ENCODE results near the gene DOCK4. TPM values are rescaled to one million over a fixed set of nuclear protein-coding genes. Genes with fewer than 3 reads are reported as not detected.

DOCK4 gene
- total and polyA plus RNA-seq, 7 donors = 3.0 to 28.5 (median 14.1) TPM

DNA sequence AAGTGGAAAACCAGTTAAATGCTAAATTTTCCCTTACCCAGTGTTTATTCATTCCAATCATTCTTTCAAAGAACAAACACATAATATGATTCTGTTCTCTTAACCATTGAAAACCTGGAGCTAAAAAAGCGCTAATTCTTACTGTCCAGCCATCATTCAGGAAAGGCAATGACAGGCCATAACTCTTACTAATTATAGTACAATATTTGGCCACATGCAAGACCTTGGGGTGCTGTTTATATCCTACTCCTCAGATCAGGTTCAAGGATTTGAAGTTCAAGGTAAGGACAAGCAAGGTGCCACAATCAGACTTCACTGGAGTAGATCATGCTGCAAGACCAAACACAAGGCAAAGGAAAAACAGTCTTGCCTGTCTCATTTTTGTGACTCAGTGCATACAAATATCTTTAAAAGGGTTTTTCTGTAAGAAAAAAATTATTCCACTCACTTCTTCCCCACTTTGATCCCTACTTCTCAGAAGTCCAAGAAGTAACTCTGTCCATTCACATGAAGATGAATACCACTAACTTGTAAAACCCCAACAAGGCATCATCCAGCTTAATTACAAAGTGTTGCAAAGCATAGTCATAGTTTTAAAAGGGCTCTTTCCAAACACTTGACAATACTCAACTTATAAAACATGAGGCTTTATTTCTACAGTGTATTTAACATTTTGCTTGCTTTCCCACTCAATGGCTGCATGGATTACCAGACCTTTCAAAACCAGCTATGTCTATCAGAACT is 153.0 kb downstream of the DOCK4 start:
- no peak overlapping the region for H3K27ac ChIP-seq
- 93 to 96% methylated on average over 1 of the region's 1 CpG for WGBS, 2 donors
- no peaks in the 10 kb centered on the region for H3K9me3 ChIP-seq
- no peaks in the 10 kb centered on the region for H3K36me3 ChIP-seq
- TF ChIP-seq POLR2A (IDR thresholded peaks at IDR 0.05) (no peak), POLR2AphosphoS5 (IDR thresholded peaks at IDR 0.05) (no peak), EP300 (IDR thresholded peaks at IDR 0.05) (no peak)
- TF ChIP-seq, protein P1, sequence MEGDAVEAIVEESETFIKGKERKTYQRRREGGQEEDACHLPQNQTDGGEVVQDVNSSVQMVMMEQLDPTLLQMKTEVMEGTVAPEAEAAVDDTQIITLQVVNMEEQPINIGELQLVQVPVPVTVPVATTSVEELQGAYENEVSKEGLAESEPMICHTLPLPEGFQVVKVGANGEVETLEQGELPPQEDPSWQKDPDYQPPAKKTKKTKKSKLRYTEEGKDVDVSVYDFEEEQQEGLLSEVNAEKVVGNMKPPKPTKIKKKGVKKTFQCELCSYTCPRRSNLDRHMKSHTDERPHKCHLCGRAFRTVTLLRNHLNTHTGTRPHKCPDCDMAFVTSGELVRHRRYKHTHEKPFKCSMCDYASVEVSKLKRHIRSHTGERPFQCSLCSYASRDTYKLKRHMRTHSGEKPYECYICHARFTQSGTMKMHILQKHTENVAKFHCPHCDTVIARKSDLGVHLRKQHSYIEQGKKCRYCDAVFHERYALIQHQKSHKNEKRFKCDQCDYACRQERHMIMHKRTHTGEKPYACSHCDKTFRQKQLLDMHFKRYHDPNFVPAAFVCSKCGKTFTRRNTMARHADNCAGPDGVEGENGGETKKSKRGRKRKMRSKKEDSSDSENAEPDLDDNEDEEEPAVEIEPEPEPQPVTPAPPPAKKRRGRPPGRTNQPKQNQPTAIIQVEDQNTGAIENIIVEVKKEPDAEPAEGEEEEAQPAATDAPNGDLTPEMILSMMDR (IDR thresholded peaks at IDR 0.05) = no peak
- DNase-seq = no peak
- intact Hi-C loops (cut with DNase I) = no loop called here
- H3K4me3 ChIP-seq = no peak overlapping the region
- H3K27me3 ChIP-seq = no peaks in the 10 kb centered on the region
- peaks cover 0 to 26% (median 9%) of the 10 kb centered on the region in 4 donors for H3K4me1 ChIP-seq

DNA sequence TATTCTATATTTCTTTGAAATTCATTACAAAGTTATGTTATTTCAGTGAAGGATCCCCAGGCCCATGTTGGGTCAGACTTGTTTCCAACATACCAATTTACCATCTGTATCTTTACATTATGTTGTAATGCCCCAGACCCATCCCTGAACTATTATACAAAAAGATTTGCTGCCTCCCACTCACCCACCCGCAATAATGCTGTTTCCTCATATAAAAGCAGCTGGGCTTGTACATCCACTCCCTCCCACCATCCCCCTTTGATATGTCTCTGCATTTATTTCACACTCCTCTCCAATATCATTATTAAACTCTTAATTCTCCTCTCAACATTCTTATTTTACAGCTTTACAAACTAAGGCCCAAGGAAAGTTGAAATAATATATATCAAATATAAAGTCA is 153.7 kb downstream of the DOCK4 start:
- intact Hi-C loops (cut with DNase I) = no loop called here
- 83 to 94% methylated on average over 1 of the region's 1 CpG for WGBS, 2 donors
- no peak for DNase-seq
- Histone ChIP-seq H3K4me1 (peaks cover 0 to 26% (median 9%) of the 10 kb centered on the region in 4 donors), H3K9me3 (peaks cover 0 to 2% (median 0%) of the 10 kb centered on the region in 4 donors), H3K27ac (no peak overlapping the region), H3K27me3 (no peaks in the 10 kb centered on the region), H3K4me3 (no peak overlapping the region), H3K36me3 (no peaks in the 10 kb centered on the region)
- TF ChIP-seq POLR2A (IDR thresholded peaks at IDR 0.05) (no peak), POLR2AphosphoS5 (IDR thresholded peaks at IDR 0.05) (no peak), EP300 (IDR thresholded peaks at IDR 0.05) (no peak)
- TF ChIP-seq, protein P1 (IDR thresholded peaks at IDR 0.05) = no peak

DNA sequence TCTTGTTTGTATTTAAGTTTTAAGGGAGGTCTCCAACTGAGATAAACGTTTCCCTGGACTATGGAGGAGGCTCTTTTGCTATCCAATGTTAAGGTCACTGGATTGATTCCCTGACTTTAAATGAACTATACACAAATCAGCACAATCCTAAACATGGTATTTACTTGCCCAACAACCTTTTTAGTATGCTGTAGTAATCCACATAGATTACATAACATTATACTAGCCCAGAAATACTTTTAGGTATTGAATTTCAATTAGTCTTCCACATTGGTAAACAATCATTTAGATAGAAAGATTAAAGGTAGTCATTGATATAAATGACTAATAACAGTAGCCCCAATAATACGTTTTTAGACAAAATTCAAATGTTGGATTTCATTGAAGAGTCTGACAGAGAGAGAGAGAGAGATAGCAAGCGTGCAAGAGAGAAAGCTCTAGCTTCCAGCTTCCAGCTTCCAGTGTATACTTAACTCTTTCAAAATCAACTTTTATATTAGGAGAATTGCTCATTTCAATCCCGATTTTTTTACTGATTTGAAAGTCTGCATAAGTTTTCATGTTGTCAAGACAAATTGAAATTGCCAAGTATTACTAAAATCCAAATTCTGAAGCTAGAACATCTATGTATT is 155.8 kb downstream of the DOCK4 start:
- no peak for DNase-seq
- Histone ChIP-seq H3K36me3 (no peaks in the 10 kb centered on the region), H3K4me3 (no peak overlapping the region), H3K27me3 (no peaks in the 10 kb centered on the region), H3K27ac (no peak overlapping the region), H3K9me3 (peaks cover 0 to 2% (median 0%) of the 10 kb centered on the region in 4 donors), H3K4me1 (peaks cover 0 to 26% (median 9%) of the 10 kb centered on the region in 4 donors)
- WGBS, 2 donors = 68% methylated on average over 4 of the region's 4 CpGs
- intact Hi-C loops (cut with DNase I) = no loop called here
- TF ChIP-seq EP300 (IDR thresholded peaks at IDR 0.05) (no peak), POLR2A (IDR thresholded peaks at IDR 0.05) (no peak), POLR2AphosphoS5 (IDR thresholded peaks at IDR 0.05) (no peak)
- TF ChIP-seq, protein P1 (IDR thresholded peaks at IDR 0.05) = no peak

DNA sequence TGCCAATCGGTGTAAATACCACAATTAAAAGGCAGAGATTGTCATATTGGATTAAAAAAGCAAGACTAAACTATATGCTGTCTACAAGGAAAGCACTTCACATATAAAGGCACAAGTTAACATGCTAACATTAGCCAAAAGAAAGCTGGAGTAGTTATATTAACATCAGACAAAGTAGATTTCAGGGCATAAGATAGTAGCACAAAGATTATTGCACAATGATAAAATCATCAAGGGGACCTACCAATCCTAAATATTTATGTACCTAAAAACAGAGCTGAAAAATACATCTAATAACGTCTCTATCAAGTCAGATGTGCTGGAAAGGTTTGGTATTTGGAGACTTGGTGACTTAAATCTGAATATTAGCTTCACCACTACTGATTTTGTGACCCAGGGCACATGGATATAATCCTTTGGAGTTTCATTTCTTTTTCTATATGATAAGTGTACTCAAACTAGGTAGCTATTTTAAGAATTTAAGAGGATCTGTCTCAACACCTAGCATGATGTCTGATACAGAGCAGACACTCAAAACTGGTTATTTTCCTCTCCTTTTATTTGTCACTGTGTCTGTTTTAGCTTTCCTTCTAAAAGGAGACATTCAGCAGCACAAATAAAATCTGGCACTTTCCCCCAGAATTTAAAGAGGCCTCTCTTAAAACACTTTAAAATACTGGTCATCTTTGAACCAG is 156.5 kb downstream of the DOCK4 start:
- no peak overlapping the region for H3K27ac ChIP-seq
- H3K4me3 ChIP-seq = no peak overlapping the region
- no peaks in the 10 kb centered on the region for H3K27me3 ChIP-seq
- H3K9me3 ChIP-seq = peaks cover 0 to 2% (median 0%) of the 10 kb centered on the region in 4 donors
- DNase-seq = no peak
- TF ChIP-seq EP300 (IDR thresholded peaks at IDR 0.05) (no peak), POLR2AphosphoS5 (IDR thresholded peaks at IDR 0.05) (no peak), POLR2A (IDR thresholded peaks at IDR 0.05) (no peak)
- TF ChIP-seq, protein P1 (IDR thresholded peaks at IDR 0.05) = no peak
- no peaks in the 10 kb centered on the region for H3K36me3 ChIP-seq
- H3K4me1 ChIP-seq = peaks cover 0 to 26% (median 9%) of the 10 kb centered on the region in 4 donors
- intact Hi-C loops (cut with DNase I) = no loop called here
- WGBS, 2 donors = 84 to 89% methylated on average over 2 of the region's 2 CpGs
